DOHH2 (cell line): ENCODE measurements around the gene CEBPG.

ENCODE experiments used
- H3F3A ChIP-seq: fragments of 200-600 bp; sonication (generic), shearing (Covaris generic); 2 replicates; pipeline ENCODE4 v1.6.0; 2016; ENCODE audit warnings: antibody characterized with exemption, mild to moderate bottlenecking; ENCODE audit not compliant: control insufficient read depth, insufficient read depth
- H3K27ac ChIP-seq: fragments of 200-600 bp; sonication (generic); 2 replicates; pipeline ENCODE4 v1.5.1; 2014; ENCODE audit warnings: low read depth, mild to moderate bottlenecking, low read length, moderate library complexity
- H3K27me3 ChIP-seq: fragments of 200-600 bp; sonication (generic); 2 replicates; pipeline ENCODE4 v1.6.1; 2014; ENCODE audit warnings: mild to moderate bottlenecking, low read length, mixed read lengths; ENCODE audit not compliant: control insufficient read depth
- H3K36me3 ChIP-seq: fragments of 200-600 bp; sonication (generic); 2 replicates; pipeline ENCODE4 v1.6.1; 2014; ENCODE audit warnings: mild to moderate bottlenecking, low read length, moderate library complexity, mixed read lengths; ENCODE audit not compliant: control insufficient read depth
- H3K4me1 ChIP-seq: fragments of 200-600 bp; sonication (generic); 2 replicates; pipeline ENCODE4 v1.6.1; 2014; ENCODE audit warnings: mild to moderate bottlenecking, low read length, mixed read lengths; ENCODE audit not compliant: control insufficient read depth
- H3K4me2 ChIP-seq: fragments of 200-600 bp; sonication (generic); 2 replicates; pipeline ENCODE4 v1.6.0; 2014; ENCODE audit warnings: mild to moderate bottlenecking, low read length, moderate library complexity
- H3K4me3 ChIP-seq: fragments of 200-600 bp; sonication (generic); 2 replicates; pipeline ENCODE4 v1.5.1; 2014; ENCODE audit warnings: mild to moderate bottlenecking, low read length, mixed read lengths
- H3K79me2 ChIP-seq: fragments of 200-600 bp; sonication (generic); 2 replicates; pipeline ENCODE4 v1.6.1; 2014; ENCODE audit warnings: mild to moderate bottlenecking, low read length, mixed read lengths; ENCODE audit not compliant: control insufficient read depth
- H3K9me2 ChIP-seq: fragments of 200-600 bp; sonication (generic); replicated peaks from 2 replicates; pipeline ENCODE4 v1.6.1; 2014; ENCODE audit warnings: mild to moderate bottlenecking, low read length, mixed read lengths; ENCODE audit not compliant: control insufficient read depth
- H3K9me3 ChIP-seq: fragments of 200-600 bp; sonication (generic); 2 replicates; pipeline ENCODE4 v1.6.1; 2014; ENCODE audit warnings: antibody characterized with exemption, low read length, mixed read lengths; ENCODE audit not compliant: control insufficient read depth, insufficient read depth
- H4K20me1 ChIP-seq: fragments of 200-600 bp; sonication (generic); 2 replicates; pipeline ENCODE4 v1.6.0; 2014; ENCODE audit warnings: low read depth, mild to moderate bottlenecking, antibody characterized with exemption, low read length, moderate library complexity; ENCODE audit not compliant: control insufficient read depth, insufficient read depth
- CTCF ChIP-seq: fragments of 200-600 bp; sonication (generic); IDR thresholded peaks from one replicate; pipeline ENCODE4 v1.5.1; 2014; ENCODE audit warnings: antibody characterized with exemption, mild to moderate bottlenecking, low read depth, low read length; ENCODE audit not compliant: poor library complexity, severe bottlenecking
- EZH2phosphoT487 ChIP-seq: fragments of 200-600 bp; sonication (generic); IDR thresholded peaks from 2 replicates; pipeline ENCODE4 v1.6.1; 2017; ENCODE audit warnings: borderline replicate concordance, mild to moderate bottlenecking, antibody characterized with exemption, low read length, moderate library complexity, mixed read lengths

The CEBPG gene

DNA sequence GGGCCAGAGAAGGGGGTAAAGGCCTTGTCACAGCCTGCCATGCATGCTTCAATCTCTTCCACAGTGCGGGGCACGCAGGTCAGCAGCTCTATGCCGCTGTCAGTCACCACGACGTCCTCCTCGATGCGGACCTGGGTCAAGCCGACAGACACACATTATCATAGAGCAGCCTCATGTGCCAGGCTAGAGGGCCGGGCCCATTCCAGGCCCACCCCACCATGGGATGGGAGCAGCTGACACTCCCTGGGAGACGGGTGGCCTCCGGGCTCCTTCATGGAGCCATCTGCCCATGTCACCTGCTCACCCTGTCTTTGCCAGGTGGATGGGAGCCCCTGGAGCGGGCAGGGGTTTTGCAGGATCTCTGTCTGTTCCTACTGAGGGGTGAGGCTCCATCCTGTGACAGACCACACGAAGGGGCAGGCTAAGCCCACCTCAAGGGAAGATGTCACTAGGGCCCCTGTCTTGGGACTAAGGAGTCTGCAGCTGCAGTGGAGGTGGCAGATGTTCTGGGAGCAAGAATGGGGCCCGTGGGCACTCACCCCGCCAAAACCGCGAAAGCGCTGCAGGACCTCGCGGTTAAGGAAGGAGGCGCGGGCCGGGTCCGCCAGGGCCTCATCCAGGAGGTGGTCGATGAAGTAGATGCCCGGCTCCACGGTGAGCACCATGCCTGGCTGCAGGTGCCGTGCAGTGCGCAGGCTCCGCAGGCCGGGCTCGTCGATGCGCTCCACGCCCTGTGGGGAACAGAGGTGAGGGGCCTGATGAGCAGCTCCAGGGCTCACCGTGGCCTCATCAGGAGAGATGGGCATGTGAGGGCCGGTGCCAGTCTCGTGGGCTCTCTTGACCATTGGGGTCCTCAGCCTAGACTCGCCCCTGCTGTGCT is 14.1 kb downstream of the CEBPG start:
- Histone ChIP-seq H3F3A (no peaks in the 10 kb centered on the region), H3K9me2 (no peaks in the 10 kb centered on the region), H3K27ac (no peak overlapping the region), H3K4me2 (no peak overlapping the region), H3K4me1 (no peaks in the 10 kb centered on the region), H3K27me3 (no peaks in the 10 kb centered on the region), H3K79me2 (peaks cover 45% of the 10 kb centered on the region), H3K36me3 (peaks cover 19% of the 10 kb centered on the region), H3K9me3 (no peaks in the 10 kb centered on the region), H3K4me3 (no peak overlapping the region), H4K20me1 (peaks cover 9% of the 10 kb centered on the region; the same call in 1 of the 2 replicates)
- TF ChIP-seq EZH2phosphoT487: no peak
- no peak for TF ChIP-seq CTCF

GRCh38 chr19:33388231-33388724 is 14.8 kb downstream of the CEBPG start:
- no peak overlapping the region for H3K27ac ChIP-seq
- no peak overlapping the region for H3K4me2 ChIP-seq
- H3K36me3 ChIP-seq: peaks cover 13% of the 10 kb centered on the region
- no peaks in the 10 kb centered on the region for H3K9me3 ChIP-seq
- no peak for TF ChIP-seq CTCF
- no peak for TF ChIP-seq EZH2phosphoT487
- H4K20me1 ChIP-seq: peaks cover 4% of the 10 kb centered on the region; the same call in 1 of the 2 replicates
- peaks cover 38% of the 10 kb centered on the region for H3K79me2 ChIP-seq
- no peaks in the 10 kb centered on the region for H3F3A ChIP-seq
- H3K4me3 ChIP-seq: no peak overlapping the region
- H3K27me3 ChIP-seq: no peaks in the 10 kb centered on the region
- H3K9me2 ChIP-seq: no peaks in the 10 kb centered on the region
- H3K4me1 ChIP-seq: no peaks in the 10 kb centered on the region

DNA sequence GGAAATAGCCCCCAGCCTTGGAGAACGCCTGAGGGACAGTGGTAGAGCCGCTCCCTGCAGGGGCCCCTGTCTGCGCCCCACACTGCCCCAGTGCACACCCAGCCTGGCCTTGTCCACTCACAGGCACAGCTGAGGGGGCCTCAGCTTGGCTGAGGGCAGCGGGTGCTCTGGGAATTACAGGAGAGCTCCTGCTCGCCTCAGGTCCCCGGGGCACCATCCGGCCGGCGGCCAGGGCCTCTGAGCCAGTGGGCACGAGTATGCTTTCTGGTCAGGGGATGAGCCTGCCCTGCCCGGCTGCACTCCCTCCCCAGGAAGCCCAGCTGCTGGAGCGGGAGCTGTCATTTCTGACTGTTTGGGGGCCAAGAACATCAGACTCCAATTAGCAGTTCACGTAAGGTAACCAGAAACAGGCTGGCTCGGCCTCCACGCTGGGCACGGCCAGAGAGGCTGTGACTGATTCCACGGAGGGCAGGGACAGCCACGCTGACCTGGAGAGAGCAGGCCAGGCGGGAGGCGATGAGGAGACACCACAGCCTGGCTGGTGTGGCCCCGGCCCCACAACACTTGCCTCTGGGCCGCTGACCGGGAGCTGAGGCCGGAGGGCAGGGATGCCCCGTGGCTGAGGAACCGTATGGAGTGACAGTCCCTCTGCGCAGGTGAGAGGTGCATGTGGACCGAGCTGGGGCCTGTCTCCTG is 15.4 kb downstream of the CEBPG start:
- H3K36me3 ChIP-seq: peaks cover 7% of the 10 kb centered on the region; the same call in 1 of the 2 replicates
- 0 out of 2 replicates have a peak, but pooled peaks cover 3% of the 10 kb centered on the region for H4K20me1 ChIP-seq
- TF ChIP-seq EZH2phosphoT487 (no peak), CTCF (no peak)
- H3K4me1 ChIP-seq: no peaks in the 10 kb centered on the region
- H3K79me2 ChIP-seq: peaks cover 32% of the 10 kb centered on the region
- H3K27me3 ChIP-seq: no peaks in the 10 kb centered on the region
- H3F3A ChIP-seq: no peaks in the 10 kb centered on the region
- H3K9me3 ChIP-seq: no peaks in the 10 kb centered on the region
- H3K27ac ChIP-seq: no peak overlapping the region
- no peak overlapping the region for H3K4me3 ChIP-seq
- no peak overlapping the region for H3K4me2 ChIP-seq
- H3K9me2 ChIP-seq: no peaks in the 10 kb centered on the region
